ENCODE data around the gene KRTAP10-4. TPM values are rescaled to one million over a fixed set of nuclear protein-coding genes. Genes with fewer than 3 reads are reported as not detected.

Gene KRTAP10-4, protein sequence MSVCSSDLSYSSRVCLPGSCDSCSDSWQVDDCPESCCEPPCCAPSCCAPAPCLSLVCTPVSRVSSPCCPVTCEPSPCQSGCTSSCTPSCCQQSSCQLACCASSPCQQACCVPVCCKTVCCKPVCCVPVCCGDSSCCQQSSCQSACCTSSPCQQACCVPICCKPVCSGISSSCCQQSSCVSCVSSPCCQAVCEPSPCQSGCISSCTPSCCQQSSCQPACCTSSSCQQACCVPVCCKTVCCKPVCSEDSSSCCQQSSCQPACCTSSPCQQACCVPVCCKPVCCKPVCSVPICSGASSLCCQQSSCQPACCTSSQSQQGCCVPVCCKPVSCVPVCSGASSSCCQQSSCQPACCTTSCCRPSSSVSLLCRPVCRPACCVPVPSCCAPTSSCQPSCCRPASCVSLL
- total RNA-seq: not detected

DNA sequence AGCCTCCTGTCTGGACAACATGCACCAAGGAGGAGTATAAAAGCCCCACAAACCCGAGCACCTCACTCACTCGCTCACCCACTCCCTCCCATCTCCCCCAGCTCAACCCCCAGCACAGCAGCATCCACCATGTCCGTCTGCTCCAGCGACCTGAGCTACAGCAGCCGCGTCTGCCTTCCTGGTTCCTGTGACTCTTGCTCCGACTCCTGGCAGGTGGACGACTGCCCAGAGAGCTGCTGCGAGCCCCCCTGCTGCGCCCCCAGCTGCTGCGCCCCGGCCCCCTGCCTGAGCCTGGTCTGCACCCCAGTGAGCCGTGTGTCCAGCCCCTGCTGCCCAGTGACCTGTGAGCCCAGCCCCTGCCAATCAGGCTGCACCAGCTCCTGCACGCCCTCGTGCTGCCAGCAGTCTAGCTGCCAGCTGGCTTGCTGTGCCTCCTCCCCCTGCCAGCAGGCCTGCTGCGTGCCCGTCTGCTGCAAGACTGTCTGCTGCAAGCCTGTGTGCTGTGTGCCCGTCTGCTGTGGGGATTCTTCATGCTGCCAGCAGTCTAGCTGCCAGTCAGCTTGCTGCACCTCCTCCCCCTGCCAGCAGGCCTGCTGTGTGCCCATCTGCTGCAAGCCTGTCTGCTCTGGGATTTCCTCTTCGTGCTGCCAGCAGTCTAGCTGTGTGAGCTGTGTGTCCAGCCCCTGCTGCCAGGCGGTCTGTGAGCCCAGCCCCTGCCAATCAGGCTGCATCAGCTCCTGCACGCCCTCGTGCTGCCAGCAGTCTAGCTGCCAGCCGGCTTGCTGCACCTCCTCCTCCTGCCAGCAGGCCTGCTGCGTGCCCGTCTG, at the start of gene KRTAP10-4:
Gene KRTAP10-4, plus strand, starts transcription at position 100 of the 827 bp plus-strand sequence. Its CDS starts 30 bp downstream, at position 130.

DNA sequence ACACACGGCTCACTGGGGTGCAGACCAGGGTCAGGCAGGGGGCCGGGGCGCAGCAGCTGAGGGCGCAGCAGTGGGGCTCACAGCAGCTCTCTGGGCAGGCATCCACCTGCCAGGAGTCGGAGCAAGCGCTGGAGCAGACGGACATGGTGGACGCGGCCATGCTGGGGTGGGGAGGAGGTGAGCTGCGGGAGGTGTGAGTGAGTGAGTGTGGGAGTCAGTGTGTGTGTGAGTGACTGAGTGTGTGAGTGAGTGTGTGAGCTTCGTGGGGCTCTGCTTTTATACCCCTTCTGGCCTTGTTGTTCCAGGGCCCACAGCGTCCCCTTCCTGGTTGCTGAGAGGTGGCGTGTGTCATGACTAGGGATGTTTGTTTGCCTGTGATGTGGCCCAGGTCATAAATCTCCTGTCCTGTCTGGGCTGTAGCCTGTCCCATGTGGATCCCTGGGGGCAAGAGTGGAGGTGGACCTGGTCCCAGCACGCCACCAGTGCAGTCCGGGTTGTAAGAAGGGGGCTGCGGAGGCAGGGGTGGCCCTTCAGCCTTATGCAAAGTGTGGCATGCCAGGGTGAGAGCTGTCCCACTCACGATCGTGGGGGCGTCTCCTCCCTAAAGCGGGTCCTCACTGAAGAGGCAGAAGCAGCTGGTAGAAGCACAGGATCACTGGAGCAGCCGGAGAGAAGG, 33.4 kb upstream of the KRTAP10-4 start, which contains the start of gene KRTAP10-1:
Gene KRTAP10-1, minus strand, starts transcription at position 205 of the 676 bp plus-strand sequence. Its CDS starts 45 bp downstream, at position 160.

GRCh38 chr21:44551340-44551961, 22.1 kb upstream of the KRTAP10-4 start, which contains the start of gene KRTAP10-2:
Gene KRTAP10-2 (minus strand): TSS chr21:44551505. CDS start chr21:44551458, 47 bp downstream.

GRCh38 chr21:44558695-44559094, 14.8 kb upstream of the KRTAP10-4 start, which contains the start of gene KRTAP10-3:
Gene KRTAP10-3 (minus strand): TSS chr21:44558795. CDS start chr21:44558715, 80 bp downstream.

DNA sequence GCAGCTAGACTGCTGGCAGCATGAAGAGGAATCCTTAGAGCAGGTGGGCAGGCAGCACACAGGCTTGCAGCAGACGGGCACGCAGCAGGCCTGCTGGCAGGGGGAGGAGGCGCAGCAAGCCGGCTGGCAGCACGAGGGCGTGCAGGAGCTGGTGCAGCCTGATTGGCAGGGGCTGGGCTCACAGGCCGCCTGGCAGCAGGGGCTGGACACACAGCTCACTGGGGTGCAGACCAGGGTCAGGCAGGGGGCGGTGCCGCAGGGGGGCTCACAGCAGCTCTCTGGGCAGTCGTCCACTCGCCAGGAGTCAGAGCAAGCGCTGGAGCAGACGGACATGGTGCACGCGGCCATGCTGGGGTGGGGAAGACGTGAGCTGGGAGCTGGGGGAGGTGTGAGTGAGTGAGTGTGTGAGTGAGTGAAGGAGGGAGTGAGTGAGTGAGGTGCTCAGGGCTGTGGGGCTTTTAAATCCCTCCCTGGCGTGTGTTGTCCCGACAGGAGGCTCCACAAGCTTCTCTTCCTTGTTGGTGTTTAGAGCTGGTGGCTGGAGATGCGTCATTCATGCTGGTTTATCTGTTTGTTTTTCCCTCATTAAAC, 6.8 kb downstream of the KRTAP10-4 start, which contains the start of gene KRTAP10-5:
Gene KRTAP10-5, minus strand, starts transcription at position 374 of the 591 bp plus-strand sequence. Its CDS starts 26 bp downstream, at position 348.

GRCh38 chr21:44592446-44593311, 19.1 kb downstream of the KRTAP10-4 start, which contains the start of gene KRTAP10-6:
Gene KRTAP10-6 (minus strand): TSS chr21:44592505. CDS start chr21:44592484, 21 bp downstream.

DNA sequence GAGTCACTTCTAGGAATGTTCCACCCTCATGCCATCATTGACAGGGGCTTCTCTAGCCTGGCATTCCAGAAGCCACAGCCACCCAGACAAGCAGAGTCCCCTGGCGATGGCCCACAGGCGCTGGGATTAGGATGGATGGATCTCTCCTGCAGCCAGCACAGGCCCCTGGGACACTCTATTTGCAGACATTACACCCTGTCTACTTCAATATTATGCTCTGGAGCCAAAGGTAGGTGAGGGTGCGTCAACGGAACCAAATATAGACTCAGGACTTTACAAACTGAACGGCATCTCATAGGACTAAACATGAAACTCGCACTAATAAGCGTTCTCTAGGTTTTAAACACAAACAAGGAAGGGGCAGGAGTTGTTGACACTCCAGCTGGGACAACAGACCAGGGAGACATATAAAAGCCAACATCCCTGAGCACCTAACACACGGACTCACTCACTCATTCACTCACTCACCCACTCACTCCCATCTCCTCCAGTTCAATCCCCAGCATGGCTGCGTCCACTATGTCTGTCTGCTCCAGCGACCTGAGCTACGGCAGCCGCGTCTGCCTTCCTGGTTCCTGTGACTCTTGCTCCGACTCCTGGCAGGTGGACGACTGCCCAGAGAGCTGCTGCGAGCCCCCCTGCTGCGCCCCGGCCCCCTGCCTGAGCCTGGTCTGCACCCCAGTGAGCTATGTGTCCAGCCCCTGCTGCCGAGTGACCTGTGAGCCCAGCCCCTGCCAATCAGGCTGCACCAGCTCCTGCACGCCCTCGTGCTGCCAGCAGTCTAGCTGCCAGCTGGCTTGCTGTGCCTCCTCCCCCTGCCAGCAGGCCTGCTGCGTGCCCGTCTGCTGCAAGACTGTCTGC, 26.8 kb downstream of the KRTAP10-4 start, which contains the start of gene KRTAP10-7:
Gene KRTAP10-7, plus strand, starts transcription at position 480 of the 861 bp plus-strand sequence. Its CDS starts 25 bp downstream, at position 505.

GRCh38 chr21:44612029-44612486, 38.5 kb downstream of the KRTAP10-4 start, which contains the start of gene KRTAP10-8:
Gene KRTAP10-8 (plus strand): TSS chr21:44612079. CDS start chr21:44612101, 22 bp downstream.

Other genes with a start within 250 kb of the KRTAP10-4 start
- gene CFAP410, start 234.3 kb upstream of the KRTAP10-4 start, total RNA-seq: 10.4 TPM
- gene TRPM2, start 220.1 kb upstream of the KRTAP10-4 start, total RNA-seq: 9.2 TPM
- gene LRRC3, start 118.2 kb upstream of the KRTAP10-4 start, total RNA-seq: 5.8 TPM
- not detected for gene KRTAP10-1, start 33.5 kb upstream of the KRTAP10-4 start, total RNA-seq
- not detected for gene KRTAP10-2, start 22.2 kb upstream of the KRTAP10-4 start, total RNA-seq
- not detected for gene KRTAP10-3, start 14.9 kb upstream of the KRTAP10-4 start, total RNA-seq
- not detected for gene KRTAP10-5, start 6.9 kb downstream of the KRTAP10-4 start, total RNA-seq
- not detected for gene KRTAP10-6, start 18.8 kb downstream of the KRTAP10-4 start, total RNA-seq
- gene KRTAP10-7, start 26.9 kb downstream of the KRTAP10-4 start, total RNA-seq: not detected
- gene KRTAP10-8, start 38.4 kb downstream of the KRTAP10-4 start, total RNA-seq: not detected
- not detected for gene KRTAP10-9, start 53.4 kb downstream of the KRTAP10-4 start, total RNA-seq
- gene KRTAP10-10, start 63.6 kb downstream of the KRTAP10-4 start, total RNA-seq: not detected
- gene KRTAP10-11, start 72.7 kb downstream of the KRTAP10-4 start, total RNA-seq: not detected
- gene KRTAP12-4, start 80.9 kb downstream of the KRTAP10-4 start, total RNA-seq: not detected
- not detected for gene KRTAP12-3, start 84.2 kb downstream of the KRTAP10-4 start, total RNA-seq
- not detected for gene KRTAP12-2, start 93.2 kb downstream of the KRTAP10-4 start, total RNA-seq
- gene KRTAP12-1, start 108.4 kb downstream of the KRTAP10-4 start, total RNA-seq: not detected
- gene KRTAP10-12, start 123.4 kb downstream of the KRTAP10-4 start, total RNA-seq: not detected
- gene TSPEAR, start 137.8 kb downstream of the KRTAP10-4 start, total RNA-seq: 0.23 TPM
- 74.0 TPM for gene UBE2G2, start 228.1 kb downstream of the KRTAP10-4 start, total RNA-seq
- 109 TPM for gene SUMO3, start 244.3 kb downstream of the KRTAP10-4 start, total RNA-seq

Data from diencephalon (tissue), 1 donor.